ENCODE results near the gene SP140L. TPM values are rescaled to one million over a fixed set of nuclear protein-coding genes. Genes with fewer than 3 reads are reported as not detected.

SP140L gene
- total and polyA plus RNA-seq, 10 of the 15 experiments (the other 5 are each of a cell fraction or from before 2014, with no cell fraction given), result 4.7 to 28.6 (median 15.0) TPM

- no peak for TF ChIP-seq ZNF592 (IDR thresholded peaks at IDR 0.05)
- no peak for TF ChIP-seq IRF4 (IDR thresholded peaks at IDR 0.05; ENCODE audit: low read depth, low read length)
These were observed 44.1 kb upstream of the SP140L start (continued) for GRCh38 chr2:230282936-230283335.

- DNase-seq (ENCODE audit: low read depth, low spot score) (no peak), ATAC-seq (no peak), FAIRE-seq (no peak)
- Histone ChIP-seq H3K4me1 (ENCODE audit: control insufficient read depth, insufficient read depth, low read length) (peaks cover 9% of the 10 kb centered on the region), H3K4me3 (no peak overlapping the region), H4K20me1 (ENCODE audit: control insufficient read depth, insufficient read depth) (no peaks in the 10 kb centered on the region), H3K36me3 (ENCODE audit: control insufficient read depth in 2 of 2, insufficient read depth in 2 of 2, low read length in 1 of 2) (peaks cover 2 to 20% of the 10 kb centered on the region in 2 experiments; a peak in 3 of 4 replicates), H3K9ac (ENCODE audit: control insufficient read depth, insufficient read depth, low read length) (no peak overlapping the region), H3K79me2 (ENCODE audit: control insufficient read depth, insufficient read depth, low read length) (no peaks in the 10 kb centered on the region), H3K9me3 (replicated peaks; ENCODE audit: control insufficient read depth, insufficient read depth, low read length) (no peaks in the 10 kb centered on the region; the same call in 2 of the 3 replicates), H3K27ac (ENCODE audit: control insufficient read depth, insufficient read depth) (no peak overlapping the region), H3K27me3 (replicated peaks in 1 of 2; ENCODE audit: control insufficient read depth in 2 of 2, insufficient read depth in 2 of 2, low read length in 1 of 2) (no peaks in the 10 kb centered on the region), H3K4me2 (ENCODE audit: control insufficient read depth, insufficient read depth) (no peak overlapping the region), H2AFZ (ENCODE audit: control insufficient read depth, low read depth, low read length) (no peak overlapping the region)
- WGBS (ENCODE audit: insufficient coverage, insufficient replicate concordance, low lambda C conversion rate, missing lambda C conversion rate), result 81% methylated on average over 3 of the region's 3 CpGs
- ChIA-PET RAD21 (ENCODE audit: unreplicated experiment) (no interaction called here), POLR2A (interaction anchor here (0.6 to 0.9 kb wide), 2 partner anchors 10 to 74 kb away, joined by 3 to 4 read pairs; no protein-coding TSS in a partner anchor), CTCF (no interaction called here), SMC1A (ENCODE audit: uncharacterized antibody, unreplicated experiment) (interaction anchor here (1.2 to 1.3 kb wide), 2 partner anchors 17 to 84 kb away, joined by 5 read pairs; no protein-coding TSS in a partner anchor)
- intact Hi-C loops (cut with micrococcal nuclease; ENCODE audit: unreplicated experiment), result no loop called here
- in situ Hi-C loops (cut with MboI), result no loop called here
- BruUV-seq (replicated peaks), result no TSS peak
- no peak for TF ChIP-seq EGR1 (IDR thresholded peaks at IDR 0.05; ENCODE audit: borderline replicate concordance in 1 of 2, low read depth in 2 of 2, low read length in 2 of 2)
- no peak for TF ChIP-seq MYB (IDR thresholded peaks at IDR 0.05; ENCODE audit: borderline replicate concordance, low read depth, low read length)
- no peak for TF ChIP-seq SIX5 (IDR thresholded peaks at IDR 0.05; ENCODE audit: low read depth, low read length, severe bottlenecking)
- TF ChIP-seq MTA2 (IDR thresholded peaks at IDR 0.05; ENCODE audit: low read depth), result no peak
- TF ChIP-seq ESRRA (IDR thresholded peaks at IDR 0.05; ENCODE audit: low read length), result no peak
- no peak for TF ChIP-seq KAT2A (conservative IDR thresholded peaks at IDR 0.05; ENCODE audit: control insufficient read depth, low read depth, low read length)
- TF ChIP-seq, protein P1, sequence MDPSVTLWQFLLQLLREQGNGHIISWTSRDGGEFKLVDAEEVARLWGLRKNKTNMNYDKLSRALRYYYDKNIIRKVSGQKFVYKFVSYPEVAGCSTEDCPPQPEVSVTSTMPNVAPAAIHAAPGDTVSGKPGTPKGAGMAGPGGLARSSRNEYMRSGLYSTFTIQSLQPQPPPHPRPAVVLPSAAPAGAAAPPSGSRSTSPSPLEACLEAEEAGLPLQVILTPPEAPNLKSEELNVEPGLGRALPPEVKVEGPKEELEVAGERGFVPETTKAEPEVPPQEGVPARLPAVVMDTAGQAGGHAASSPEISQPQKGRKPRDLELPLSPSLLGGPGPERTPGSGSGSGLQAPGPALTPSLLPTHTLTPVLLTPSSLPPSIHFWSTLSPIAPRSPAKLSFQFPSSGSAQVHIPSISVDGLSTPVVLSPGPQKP (IDR thresholded peaks at IDR 0.05; ENCODE audit: low read depth, low read length), result no peak
These were observed 40.9 kb upstream of the SP140L start for GRCh38 chr2:230286048-230286447.

All from GM12878 (cell line).